ENCODE results near the gene ADSL.
A peak's percentile ranks its signal among the peaks of the same experiment; 100 is the strongest.
"Not testable (repeated sequence)": the region's sequence is repeated elsewhere in the genome, so short reads cannot be mapped to it uniquely, and the experiment has no call there.

The ADSL gene

DNA sequence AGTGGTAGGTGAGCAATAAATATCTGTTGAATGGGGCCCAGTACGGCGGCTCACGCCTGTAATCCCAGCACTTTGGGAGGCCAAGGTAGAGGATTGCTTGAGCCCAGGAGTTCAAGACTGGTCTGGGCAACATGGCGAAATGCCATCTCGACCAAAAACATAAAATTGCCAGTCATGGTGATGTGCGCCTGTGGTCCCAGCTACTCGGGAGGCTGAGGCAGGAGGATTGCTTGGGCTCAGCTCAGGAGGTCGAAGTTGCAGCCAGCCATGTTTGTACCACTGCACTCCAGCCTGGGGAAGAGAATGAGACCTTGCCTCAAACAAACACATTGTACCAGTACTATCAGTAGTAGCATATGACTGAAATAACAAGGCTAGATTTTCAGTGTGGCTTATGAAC, 28.3 kb downstream of the ADSL start:
- DNase-seq, result no peak

DNA sequence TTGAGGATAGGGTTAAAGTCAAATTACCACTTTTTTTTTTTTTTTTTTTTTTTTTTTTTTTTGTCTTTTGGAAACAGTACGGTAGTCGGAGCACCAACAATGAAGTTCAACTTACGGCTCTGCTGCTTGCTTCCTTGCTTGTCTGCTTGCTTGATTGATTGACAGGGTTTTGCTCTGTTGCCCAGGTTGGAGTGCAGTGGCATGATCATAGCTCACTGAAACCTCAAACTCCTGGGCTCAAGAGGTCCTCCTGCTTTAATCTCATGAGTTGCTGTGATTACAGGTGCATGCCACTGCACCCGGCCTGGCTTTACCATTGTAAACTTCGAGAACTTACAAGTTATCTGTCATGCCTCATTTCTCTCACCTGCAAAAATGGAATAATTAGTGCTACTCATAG, 29.8 kb downstream of the ADSL start:
- DNase-seq, result no peak

DNA sequence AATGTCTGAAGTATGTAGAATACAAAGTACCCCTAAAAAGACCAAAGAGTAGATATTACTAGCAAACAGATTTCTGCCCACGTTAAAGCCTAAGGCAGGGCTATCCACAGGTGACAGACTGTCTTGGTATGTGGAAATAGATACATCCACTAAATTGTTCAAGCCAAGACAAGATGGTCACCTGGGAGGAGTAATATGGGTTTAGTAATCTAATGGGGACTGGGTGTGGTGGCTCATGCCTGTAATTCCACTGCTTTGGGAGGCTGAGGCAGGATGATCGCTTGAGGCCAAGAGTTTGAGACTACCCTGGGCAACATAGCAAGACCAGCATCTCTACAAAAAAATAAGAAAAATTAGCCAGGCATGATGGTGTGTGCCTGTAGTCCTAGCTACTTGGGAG, 31.6 kb downstream of the ADSL start:
- no peak for DNase-seq

DNA sequence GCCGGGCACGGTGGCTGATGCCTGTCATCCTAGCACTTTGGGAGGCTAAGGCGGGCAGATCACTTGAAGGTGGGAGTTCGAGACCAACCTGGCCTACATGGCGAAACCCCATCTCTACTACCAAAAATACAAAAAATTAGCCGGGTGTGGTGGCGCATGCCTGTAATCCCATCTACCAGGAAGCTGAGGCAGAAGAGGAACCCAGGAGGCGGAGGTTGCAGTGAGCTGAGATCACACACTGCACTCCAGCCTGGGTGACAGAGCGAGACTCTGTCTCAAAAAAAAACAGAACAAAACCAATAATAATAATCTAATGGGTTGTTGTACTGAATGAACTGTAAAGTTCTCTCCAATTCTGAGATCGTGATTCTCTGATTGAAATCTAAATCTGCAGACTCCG, 32.1 kb downstream of the ADSL start:
- not testable (repeated sequence) for DNase-seq

DNA sequence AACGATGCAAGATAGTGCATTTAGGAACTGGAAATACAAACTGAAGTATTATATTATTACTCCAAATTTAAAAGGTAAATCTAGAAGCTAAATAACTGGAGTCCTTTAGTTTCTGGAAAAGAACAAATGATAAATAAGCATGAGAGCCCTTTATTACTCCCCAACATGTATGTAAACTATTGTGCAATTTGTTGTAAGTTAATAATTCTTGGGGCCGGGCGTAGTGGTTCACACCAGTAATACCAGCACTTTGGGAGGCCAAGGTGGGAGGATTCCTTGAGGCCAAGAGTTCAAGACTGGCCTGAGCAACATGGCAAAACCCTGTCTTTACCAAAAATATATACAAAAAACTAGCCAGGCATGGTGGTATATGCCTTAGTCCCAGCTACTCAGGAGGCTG, 35.2 kb downstream of the ADSL start:
- DNase-seq, result no peak

DNA sequence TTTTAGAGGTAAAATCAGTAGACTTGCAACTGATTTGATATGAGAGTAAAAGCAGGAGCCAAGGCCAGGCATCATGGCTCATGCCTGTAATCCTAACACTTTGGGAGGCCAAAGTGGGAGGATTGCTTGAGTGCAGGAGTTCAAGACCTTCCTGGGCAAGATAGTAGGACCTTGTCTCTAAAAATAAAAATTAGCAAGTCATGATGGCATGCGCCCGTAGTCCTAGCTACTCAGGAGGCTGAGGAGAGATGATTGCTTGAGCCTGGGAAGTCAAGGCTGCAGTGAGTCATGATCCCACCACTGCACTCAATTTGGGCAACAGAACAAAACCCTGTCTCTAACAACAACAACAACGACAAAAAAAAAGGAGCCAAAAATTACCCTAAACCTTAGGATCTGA, 37.6 kb downstream of the ADSL start:
- peak; percentile 70 for DNase-seq

DNA sequence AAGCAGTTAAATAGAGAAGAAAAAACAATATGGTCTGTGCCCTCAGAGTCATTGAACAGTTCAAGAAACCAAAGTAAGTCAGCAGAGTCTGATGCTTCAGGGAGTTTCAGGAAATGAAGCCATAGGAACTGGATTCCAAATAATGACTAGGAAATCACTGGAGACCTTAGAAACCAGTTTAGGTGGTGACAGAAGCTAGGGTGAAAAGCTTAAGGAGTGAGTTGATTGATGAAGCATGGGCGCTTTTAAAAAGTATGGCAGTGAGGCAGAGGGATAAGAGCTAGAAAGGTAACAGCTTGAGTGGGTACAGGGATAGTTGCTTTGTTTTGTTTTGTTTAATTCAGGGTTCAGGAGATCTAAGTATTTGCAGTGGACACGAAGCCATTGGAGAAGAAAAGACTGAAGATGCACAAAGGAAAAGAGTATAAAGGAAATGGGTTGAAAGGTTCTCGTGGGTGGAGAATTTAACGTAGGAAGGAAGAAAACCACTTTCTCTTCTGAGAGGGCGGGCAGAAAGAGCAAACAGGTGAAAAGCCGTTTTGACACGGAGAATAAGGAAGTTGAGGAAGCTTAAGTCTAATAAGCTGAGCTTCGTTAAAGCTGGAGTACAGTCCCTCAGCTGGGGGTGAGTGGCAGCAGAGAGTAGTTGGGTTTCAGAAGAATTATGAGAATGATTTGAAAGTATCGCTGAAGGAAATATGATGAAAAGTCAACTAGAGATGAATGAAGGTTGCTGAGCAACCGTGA, 38.9 kb downstream of the ADSL start:
- DNase-seq, result no peak

DNA sequence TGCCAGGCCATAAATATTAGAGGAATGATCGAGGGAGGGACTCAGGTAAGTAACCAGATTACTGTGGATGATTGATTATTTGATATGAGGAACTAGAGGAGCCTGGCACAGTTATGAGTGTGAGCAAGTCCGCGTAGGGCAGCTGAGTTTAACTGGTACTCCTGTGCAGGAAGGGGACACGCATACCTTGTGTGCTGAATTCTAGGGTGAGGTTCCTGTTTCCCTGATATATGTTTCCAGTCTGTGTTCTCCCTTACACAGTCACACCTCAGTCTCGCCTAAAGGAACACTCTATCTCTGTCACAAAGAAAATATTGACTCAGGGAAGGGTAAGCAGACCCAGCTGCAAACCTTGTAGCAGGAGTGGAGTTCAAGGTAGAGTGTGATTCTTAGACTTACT, 41.4 kb downstream of the ADSL start:
- DNase-seq, result no peak

DNA sequence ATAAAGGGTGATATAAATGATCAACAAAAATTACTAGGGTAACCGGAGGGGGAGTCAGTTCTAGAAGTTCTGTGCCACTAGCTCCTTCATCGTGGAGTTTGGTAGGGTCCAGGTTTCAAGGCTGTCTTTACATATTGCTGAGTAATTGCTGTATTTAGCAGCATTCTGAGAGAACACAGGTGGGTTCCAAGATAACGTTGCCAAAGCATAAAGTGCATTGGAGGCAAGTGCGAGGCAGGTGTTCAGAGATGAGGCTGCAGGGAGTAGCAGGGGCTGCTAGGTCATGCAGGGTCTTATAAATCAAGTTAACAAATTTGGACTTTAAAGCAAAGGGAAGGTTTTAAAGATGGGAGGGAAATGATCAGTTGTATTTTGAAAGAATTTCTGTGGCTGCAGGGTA, 41.9 kb downstream of the ADSL start:
- DNase-seq, result no peak

DNA sequence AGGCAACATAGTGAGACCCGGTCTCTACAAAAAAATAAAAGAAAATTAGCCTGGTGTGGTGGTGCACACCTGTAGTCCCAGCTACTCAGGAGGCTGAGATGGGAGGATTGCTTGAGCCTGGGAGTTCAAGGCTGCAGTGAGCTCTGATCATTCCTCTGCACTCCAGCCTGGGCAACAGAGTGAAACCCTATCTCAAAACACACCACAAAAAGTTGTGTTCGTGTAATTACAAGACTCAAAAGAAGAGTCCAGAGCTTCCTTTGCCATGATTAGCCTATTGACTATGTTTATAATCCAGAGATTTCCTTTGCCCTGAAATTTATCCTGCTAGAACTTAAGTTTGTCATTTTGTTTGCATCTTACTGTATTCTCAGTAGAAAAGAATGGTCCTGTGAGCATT, 45.1 kb downstream of the ADSL start:
- no peak for DNase-seq

DNA sequence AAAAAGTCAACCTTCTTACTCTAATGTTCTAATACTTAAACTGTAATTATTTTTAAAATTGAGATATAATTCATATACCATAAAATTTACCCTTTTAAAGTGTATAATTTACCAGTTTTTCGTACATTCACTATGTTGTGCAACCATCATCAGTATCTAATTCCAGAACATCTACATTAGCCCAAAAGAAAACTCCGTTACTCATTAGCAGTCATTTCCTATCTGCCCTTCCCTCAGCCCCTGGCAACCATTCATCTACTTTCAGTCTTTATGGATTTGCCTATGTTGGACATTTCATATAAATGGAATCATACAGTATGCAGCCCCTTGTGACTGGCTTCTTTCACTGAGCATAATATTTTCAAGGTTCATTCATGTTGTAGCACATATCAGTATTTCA, 46.3 kb downstream of the ADSL start:
- DNase-seq, result no peak

DNA sequence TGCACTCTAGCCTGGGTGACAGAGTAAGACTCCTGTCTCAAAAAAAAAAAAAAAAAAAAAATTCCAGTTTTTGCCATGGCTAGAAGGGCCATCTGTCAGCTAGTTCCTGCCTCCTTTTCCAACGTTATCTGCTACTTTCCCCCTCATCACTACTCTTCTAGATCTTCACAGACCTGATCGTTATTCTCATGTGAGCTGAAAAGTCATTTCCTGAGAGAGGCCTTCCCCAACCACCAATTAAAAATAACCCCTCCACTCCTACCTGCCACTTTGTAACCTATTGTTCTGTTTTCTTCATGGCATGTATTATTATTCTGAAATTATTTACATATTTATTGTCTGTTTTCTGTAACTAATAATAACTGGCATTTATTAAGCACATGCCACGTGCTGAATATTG, 48.3 kb downstream of the ADSL start:
- DNase-seq, result no peak

DNA sequence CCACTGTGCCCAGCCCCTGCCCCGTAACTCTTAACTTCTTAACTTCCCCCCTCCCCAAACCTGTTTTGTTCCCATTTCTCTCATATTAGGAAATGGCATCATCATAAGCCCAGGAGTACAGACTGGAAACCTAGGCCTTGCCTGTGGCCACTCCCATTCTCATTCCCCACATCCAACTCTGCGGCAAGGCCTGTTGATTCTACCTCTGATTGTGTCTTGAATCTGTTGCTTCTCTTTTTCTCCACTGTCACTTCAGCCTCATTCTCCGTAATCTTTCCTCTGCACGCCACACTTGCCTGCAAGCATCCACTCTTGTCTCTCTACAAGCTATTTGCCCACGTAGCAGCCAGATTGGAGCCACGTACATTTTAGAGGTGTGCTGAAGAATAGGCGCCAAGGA, 49.3 kb downstream of the ADSL start:
- DNase-seq, result no peak

DNA sequence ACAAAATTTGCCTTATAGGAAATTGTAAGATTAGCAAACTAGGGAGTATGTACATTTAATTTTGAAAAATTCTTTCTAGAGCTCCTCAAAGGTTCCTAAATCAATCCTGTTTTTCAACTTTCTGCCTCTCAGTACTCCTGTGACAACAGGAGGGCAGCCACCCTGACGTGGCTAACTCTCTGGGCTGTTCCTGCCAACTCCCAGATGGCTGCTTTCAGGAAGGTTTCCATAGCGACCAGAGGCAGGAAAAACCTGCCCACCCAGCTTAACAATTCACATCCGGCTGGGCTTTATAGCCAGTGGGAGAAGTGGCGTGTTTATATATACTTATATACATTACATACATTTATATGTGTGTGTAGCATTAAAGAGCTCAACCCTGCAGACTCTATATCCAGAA, 50.6 kb downstream of the ADSL start:
- peak; percentile 88 for DNase-seq

DNA sequence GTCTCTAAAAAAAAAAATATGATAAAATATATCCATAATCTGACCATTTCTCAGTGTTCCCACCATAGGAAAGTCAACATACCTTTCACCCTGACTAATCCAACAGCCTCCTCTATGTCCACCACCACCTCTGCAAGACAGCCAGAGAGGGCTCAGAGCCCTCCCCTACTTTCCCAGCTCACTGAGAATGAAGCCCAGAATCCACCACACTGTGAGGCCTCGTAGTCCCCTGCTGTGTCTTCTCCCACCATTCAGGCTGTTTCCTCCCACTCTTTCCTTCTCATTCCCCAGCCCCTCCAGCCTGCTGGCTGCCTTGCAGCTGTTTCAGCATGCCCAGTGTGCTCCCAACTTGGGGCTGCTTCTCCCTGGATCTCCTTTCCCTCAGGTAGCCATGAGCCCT, 51.1 kb downstream of the ADSL start:
- peak; percentile 56 for DNase-seq

DNA sequence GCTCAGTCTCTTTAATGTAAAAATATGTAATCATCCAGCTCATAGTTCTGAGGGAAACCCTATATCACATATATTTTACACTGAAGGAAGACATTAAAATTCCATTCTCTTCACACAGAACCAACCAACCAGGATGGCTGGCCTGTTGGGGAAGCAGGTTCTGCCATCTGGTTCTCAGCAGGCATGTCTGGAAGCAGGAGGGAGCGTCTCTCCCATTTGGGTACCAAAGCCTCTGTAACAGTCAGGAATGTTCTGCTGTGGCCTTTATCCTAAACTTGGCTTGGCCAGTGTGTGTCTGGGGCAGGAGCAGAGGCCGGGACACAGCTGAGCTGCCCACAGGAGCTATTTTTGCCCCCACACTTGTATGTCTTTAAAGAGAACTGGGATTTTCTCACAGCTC, 53.3 kb downstream of the ADSL start:
- DNase-seq, result peak; percentile 65

DNA sequence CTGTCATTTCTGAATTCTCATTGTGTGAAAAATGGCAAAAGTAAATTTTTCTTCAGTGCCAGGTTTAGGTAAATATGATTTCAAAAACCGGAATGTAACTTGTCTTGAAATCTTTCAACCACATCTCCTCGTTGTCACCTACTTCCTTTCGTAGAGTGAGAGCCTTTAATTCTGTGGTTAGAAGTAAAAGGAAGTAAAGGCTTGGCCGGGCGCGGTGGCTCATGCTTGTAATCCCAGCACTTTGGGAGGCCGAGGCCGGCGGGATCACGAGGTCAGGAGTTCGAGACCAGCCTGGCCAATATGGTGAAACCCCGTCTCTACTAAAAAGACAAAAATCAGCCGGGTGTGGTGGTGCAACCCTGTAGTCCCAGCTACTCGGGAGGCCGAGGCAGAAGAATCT, 53.9 kb downstream of the ADSL start:
- DNase-seq, result no peak

DNA sequence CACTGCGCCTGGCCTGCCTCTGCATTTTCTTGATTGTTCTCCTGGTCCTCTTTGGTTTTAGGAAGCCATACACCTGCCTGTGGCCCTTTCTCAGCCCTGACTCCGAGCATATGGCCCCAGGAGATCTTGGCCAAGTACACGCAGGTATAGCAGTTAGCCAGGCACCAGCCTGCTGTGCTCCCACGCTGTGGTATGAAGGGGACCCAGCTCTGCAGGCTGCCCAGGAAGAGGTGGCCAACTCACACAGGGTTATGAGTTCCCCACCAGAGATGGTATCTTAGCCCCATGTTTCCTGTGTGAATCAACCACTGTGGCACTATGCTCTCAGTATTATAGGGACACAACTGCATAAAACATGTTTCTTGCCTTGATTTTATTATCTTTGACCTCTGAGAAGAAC, 55.2 kb downstream of the ADSL start:
- DNase-seq, result no peak

DNA sequence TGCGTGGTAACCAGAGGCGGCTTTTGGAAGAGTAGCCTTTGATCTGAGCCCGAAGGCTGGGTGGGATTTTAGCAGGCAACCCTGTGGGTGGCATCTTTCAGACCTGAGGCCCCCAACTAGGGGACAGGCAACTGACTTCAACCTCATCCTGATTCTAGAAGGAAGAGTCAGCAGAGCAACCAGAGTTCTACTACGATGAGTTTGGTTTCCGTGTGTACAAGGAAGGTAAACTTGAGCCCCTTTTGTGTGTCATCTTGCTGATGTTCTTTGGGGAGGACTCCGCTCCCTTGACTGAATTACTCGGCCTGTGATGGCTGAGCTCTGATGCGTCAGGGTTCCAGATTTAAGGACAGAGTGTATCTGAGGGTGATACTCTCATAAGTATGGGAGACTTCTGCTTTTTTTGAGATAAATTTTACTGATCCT, 55.7 kb downstream of the ADSL start:
- no peak for DNase-seq

DNA sequence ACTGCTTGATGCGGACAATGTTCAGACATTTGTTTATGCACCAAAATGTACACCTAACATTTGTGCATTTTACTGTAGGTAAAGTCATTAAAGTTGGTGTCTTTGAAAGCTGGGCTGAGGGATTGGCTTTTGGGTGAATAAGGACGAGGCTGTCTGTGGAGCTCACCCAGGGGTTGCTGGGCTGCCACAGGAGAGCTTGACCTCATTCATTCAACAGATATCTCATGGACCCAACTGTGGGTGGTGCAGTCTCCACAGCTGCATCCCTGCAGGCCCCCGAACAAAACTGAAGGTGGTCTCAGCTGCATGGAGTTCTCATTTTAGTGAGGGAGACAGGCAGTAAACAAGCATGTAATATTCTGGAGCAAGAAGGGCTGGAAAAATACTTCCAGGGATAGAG, 56.8 kb downstream of the ADSL start:
- no peak for DNase-seq

DNA sequence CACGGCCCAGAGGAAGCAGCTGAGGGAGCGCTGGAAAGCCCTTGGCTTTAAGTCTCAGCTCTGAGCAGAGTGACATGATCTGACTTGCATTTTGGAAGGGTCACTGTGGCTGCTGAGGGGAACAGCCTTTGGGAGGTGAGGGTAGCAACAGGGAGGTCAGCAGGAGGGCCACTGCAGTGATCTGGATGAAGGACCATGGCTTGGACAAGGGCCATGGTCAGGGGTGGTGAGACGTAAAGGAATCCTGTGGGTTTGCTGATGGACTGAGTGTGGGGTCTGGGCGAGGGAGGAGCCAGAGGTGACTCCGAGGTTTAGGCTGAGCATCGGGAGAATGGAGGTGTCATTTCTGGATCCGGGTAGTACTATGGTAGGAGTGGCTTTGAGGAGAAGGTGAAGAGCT, 57.4 kb downstream of the ADSL start:
- no peak for DNase-seq

DNA sequence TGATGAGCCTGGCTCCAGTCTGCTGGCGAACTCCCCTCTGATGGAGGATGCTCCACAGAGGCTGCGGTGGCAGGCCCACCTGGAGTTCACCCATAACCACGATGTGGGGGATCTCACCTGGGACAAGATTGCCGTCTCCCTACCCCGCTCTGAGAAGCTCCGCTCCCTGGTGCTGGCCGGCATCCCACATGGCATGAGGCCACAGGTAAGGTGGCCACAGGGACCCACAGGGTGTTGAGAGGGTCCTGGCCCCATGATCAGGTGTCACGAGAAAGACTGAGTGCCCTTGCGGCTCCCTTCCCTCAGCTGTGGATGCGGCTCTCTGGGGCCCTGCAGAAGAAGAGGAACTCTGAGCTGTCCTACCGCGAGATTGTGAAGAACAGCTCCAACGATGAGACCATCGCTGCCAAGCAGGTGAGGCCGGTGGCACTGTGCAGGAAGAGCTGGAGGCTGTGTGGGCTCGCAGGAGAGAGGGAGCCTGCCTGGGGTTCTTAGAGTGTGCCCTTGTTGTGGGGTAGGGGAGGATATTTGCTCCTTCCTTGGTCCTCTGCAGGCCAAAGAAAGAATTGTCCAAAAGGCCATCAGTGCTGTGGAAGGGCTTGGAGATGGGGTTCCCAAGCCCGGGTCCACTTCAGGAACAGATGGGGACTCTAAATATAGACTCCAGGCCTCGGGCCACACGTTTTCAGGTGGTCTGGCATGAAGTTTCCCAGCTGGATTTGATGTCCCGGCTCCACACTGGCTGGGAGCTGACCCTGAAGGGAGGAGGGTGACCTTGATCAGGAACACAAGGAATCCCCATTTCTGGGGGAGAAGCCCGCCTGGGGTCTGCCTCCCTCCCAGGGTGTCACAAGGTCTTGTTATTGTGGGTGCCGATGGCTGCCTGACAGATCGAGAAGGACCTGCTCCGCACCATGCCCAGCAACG, 58.2 kb downstream of the ADSL start:
- DNase-seq, result no peak

DNA sequence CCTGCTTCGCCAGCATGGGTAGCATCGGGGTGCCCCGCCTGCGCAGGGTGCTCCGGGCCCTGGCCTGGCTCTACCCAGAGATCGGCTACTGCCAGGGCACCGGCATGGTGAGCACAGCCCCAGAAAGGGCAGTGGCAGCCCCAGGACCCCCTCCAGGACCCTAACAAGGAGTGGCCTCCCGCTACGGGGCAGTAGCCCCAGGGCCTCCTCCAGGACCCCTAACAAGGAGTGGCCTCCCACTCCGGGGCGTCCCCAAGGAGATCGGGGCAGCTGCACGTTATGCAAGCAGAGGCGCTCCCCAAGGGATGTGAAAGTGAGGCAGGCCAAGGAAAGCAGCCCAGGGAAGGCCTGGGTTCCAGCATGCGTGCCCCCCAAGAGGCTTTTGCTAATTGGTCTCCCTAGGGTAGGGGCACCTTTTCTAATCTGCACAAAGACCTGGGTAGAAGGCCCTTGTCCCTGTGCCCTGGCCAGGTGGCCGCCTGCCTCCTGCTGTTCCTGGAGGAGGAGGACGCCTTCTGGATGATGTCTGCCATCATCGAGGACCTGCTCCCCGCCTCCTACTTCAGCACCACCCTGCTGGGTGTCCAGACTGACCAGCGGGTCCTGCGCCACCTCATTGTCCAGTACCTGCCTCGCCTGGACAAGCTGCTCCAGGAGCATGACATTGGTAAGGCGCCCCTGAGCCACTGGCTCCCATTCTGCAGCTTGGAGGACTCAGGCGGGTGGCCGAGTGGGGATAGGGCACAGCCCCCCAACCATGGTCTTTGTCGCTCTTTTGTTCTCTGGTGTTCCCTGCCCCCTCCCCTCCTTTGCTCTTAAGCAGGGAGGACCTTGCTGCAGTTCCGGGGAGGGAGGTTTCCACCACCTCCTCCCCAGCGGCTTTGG, 59.1 kb downstream of the ADSL start:
- DNase-seq, result no peak

Data from fibroblast of skin of scalp (primary cell).